SK-N-SH treated with all-trans-retinoic acid at 6 μM for 48 hours (cell line): ENCODE measurements around the gene MUC21.

ENCODE experiments used
- CREB5 ChIP-seq: fragments of 250-450 bp; sonication (Bioruptor Pico); IDR thresholded peaks from 2 replicates; pipeline ENCODE4 v1.5.1; 2020; ENCODE audit warnings: low read depth, mild to moderate bottlenecking, moderate library complexity
- PATZ1 ChIP-seq: fragments of 250-450 bp; sonication (Bioruptor Pico); IDR thresholded peaks from 2 replicates; pipeline ENCODE4 v1.8.0; 2020; ENCODE audit warnings: mild to moderate bottlenecking, moderate library complexity, borderline replicate concordance
- PPARA ChIP-seq: fragments of 250-450 bp; sonication (Bioruptor Pico); IDR thresholded peaks from 2 replicates; pipeline ENCODE4 v1.5.0; 2020; ENCODE audit warnings: mild to moderate bottlenecking, borderline replicate concordance
- RARB ChIP-seq: fragments of 250-450 bp; sonication (Bioruptor Pico); IDR thresholded peaks from 2 replicates; pipeline ENCODE4 v1.8.0; 2021; ENCODE audit warnings: mild to moderate bottlenecking, moderate library complexity

- no peak for TF ChIP-seq PATZ1
- TF ChIP-seq PPARA (CRISPR knock-in tag) = no peak
- TF ChIP-seq CREB5 (CRISPR knock-in tag) = no peak
- TF ChIP-seq RARB (CRISPR knock-in tag) = no peak
Measured at GRCh38 chr6:30963641-30964040, 19.9 kb upstream of the MUC21 start.
